OCI-LY7 (cell line): Measurements from ENCODE around the gene NIF3L1.

Source experiments
- EZH2phosphoT487 ChIP-seq: fragments of 200-600 bp; sonication (generic); IDR thresholded peaks from 2 replicates; pipeline ENCODE4 v1.6.1; 2018; ENCODE audit warnings: low read depth, borderline replicate concordance, mild to moderate bottlenecking, mixed run types, antibody characterized with exemption, low read length, moderate library complexity, mixed read lengths
- TF ChIP-seq, protein P1 (sequence below): fragments of 200-600 bp; sonication (generic); conservative IDR thresholded peaks from 2 replicates; pipeline ENCODE4 v1.5.1; 2014; ENCODE audit warnings: mild to moderate bottlenecking, antibody characterized with exemption, low read length, moderate library complexity, mixed read lengths

DNA sequence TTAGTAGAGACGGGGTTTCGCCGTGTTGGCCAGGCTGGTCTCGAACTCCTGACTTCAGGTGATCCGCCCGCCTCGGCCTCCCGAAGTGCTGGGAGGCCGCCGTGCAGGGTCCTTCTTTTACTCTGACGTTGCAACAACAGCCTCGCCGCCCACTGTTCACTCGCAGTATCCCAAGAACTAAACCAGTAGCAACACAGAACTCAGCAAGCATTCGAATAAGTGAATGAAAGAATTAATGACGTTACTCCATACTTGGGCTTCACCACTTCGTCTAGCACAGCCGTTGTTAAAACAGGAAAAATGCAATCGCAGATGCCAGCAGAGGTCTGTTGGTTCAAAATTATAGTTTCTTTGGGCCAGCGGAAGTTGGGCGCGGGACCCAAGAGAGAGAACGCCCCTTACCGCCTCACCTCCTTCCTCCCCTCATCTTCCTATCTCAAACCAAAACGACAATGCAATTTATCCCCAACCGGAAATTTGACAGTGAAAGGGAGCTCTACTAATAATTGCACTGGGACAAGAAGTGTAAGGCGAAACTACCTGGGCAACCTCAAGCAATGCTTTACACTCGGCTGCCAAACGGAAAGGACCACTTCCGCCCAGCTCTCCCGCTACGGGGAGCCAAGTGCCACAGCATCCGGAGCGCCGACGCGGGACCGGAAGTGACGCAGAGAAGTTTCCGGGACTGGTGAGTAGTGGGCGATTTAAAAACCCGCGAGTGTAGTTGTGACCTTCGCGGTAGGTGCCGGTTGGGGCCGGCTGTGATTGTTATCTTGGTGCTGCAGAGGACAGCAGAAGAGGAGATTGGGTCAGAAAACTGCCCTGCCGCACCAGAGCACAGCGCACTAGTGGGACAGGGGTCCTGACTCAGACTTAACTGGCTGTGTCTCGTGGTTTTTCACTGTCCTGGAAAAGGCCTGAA is at the start of gene NIF3L1, which contains the start of gene PPIL3:
- TF ChIP-seq, protein P1, sequence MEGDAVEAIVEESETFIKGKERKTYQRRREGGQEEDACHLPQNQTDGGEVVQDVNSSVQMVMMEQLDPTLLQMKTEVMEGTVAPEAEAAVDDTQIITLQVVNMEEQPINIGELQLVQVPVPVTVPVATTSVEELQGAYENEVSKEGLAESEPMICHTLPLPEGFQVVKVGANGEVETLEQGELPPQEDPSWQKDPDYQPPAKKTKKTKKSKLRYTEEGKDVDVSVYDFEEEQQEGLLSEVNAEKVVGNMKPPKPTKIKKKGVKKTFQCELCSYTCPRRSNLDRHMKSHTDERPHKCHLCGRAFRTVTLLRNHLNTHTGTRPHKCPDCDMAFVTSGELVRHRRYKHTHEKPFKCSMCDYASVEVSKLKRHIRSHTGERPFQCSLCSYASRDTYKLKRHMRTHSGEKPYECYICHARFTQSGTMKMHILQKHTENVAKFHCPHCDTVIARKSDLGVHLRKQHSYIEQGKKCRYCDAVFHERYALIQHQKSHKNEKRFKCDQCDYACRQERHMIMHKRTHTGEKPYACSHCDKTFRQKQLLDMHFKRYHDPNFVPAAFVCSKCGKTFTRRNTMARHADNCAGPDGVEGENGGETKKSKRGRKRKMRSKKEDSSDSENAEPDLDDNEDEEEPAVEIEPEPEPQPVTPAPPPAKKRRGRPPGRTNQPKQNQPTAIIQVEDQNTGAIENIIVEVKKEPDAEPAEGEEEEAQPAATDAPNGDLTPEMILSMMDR, result peak; percentile 39; the same call in 1 of the 2 replicates
- no peak for TF ChIP-seq EZH2phosphoT487
